Spleen (tissue), 11 donors: ENCODE data around the gene TTC21A. TPM values are rescaled to one million over a fixed set of nuclear protein-coding genes. Genes with fewer than 3 reads are reported as not detected.
A peak's percentile ranks its signal among the peaks of the same experiment; 100 is the strongest.

Experiments used
- DNase-seq: peaks from one replicate; pipeline ENCODE4 v3.0.0-alpha.2; 2020
- H3K27ac ChIP-seq, 8 donors: fragments of 200-600 bp; sonication (generic) in 7 of 8; 1 replicate in 4 of 8; 2 replicates in 4 of 8; pipeline versions ENCODE4 v1.5.0 to v1.8.0; 2016 to 2021; ENCODE audit warnings: inconsistent platforms in 4 of 8, mild to moderate bottlenecking in 4 of 8, moderate library complexity in 1 of 8
- H3K27me3 ChIP-seq, 7 donors: fragments of 200-600 bp; sonication (generic) in 6 of 7; replicated peaks in 1 of 7; 1 replicate in 4 of 7; 2 replicates in 3 of 7; pipeline versions ENCODE4 v1.5.0 to v1.8.0; 2016 to 2021; ENCODE audit warnings: inconsistent platforms in 3 of 7, mild to moderate bottlenecking in 1 of 7
- H3K36me3 ChIP-seq, 6 donors: fragments of 200-600 bp; sonication (generic) in 5 of 6; 1 replicate in 4 of 6; 2 replicates in 2 of 6; pipeline versions ENCODE4 v1.5.0 to v1.8.0; 2016 to 2021; ENCODE audit warnings: inconsistent platforms in 2 of 6
- H3K4me1 ChIP-seq, 6 donors: fragments of 200-600 bp; sonication (generic) in 5 of 6; 1 replicate in 3 of 6; 2 replicates in 3 of 6; pipeline versions ENCODE4 v1.5.0 to v1.8.0; 2016 to 2021; ENCODE audit warnings: inconsistent platforms in 3 of 6
- H3K4me3 ChIP-seq, 8 donors: fragments of 200-600 bp; sonication (generic) in 7 of 8; 1 replicate in 4 of 8; 2 replicates in 4 of 8; pipeline versions ENCODE4 v1.5.0 to v1.8.0; 2016 to 2021; ENCODE audit warnings: inconsistent platforms in 4 of 8, mild to moderate bottlenecking in 4 of 8, moderate library complexity in 2 of 8
- H3K9me3 ChIP-seq, 8 donors: fragments of 200-600 bp; sonication (generic) in 7 of 8; 1 replicate in 4 of 8; 2 replicates in 4 of 8; pipeline versions ENCODE4 v1.5.0 to v1.8.0; 2016 to 2021; ENCODE audit warnings: inconsistent platforms in 4 of 8
- CTCF ChIP-seq, 11 experiments: fragments of 200-600 bp in 7 of 11; fragments of 450-650 bp in 4 of 11; sonication (generic) in 4 of 11; IDR thresholded peaks in 8 of 11; conservative IDR thresholded peaks in 3 of 11; 1 replicate in 7 of 11; 2 replicates in 4 of 11; pipeline versions ENCODE4 v1.4.0 to v1.8.0; 2016 to 2021; ENCODE audit warnings: antibody characterized with exemption in 11 of 11, inconsistent platforms in 4 of 11, mild to moderate bottlenecking in 1 of 11
- POLR2A ChIP-seq, 3 donors: fragments of 450-650 bp; IDR thresholded peaks; one replicate each; pipeline ENCODE4 v1.5.1; 2017; ENCODE audit warnings: antibody characterized with exemption in 3 of 3, mild to moderate bottlenecking in 1 of 3
- POLR2AphosphoS5 ChIP-seq, 3 donors: sonication (generic); formaldehyde crosslinking; IDR thresholded peaks; one replicate each; pipeline ENCODE4 v1.5.1; 2017; ENCODE audit warnings: antibody characterized with exemption in 3 of 3
- WGBS, 5 donors: extraction: QIAGEN DNeasy Blood & Tissue Kit in 3 of 5; methylation state at CpG; one replicate each; pipeline versions ENCODE4 v1.1.5 to v1.1.7; 2013 to 2018; 5-methylcytosine and 5-hydroxymethylcytosine counted together
- intact Hi-C: fragments of 100-400 bp; cut with DNase I; formaldehyde crosslinking; loops from one replicate; pipeline ENCODE4 v1.15.0; 2023; ENCODE audit warnings: low total_unique reads
- polyA plus RNA-seq, 3 donors: library from polyadenylated mRNA; stranded (reverse); fragments of 200-250 nt; gene quantifications; one replicate each; pipeline ENCODE4 v1.2.1, GENCODE V29; 2013
- total RNA-seq, 7 donors: library from RNA; depleted of rRNA in 3 of 7; stranded (reverse); fragments of >200 nt in 3 of 7; fragmentation: NEBNext Ultra II Directional in 4 of 7; extraction: Animal tissue kit (Norgen Biotek cat#: 25700) in 4 of 7; gene quantifications; one replicate each; pipeline versions ENCODE4 v1.1.0 to v1.2.1, GENCODE V29; 2016 to 2021
- donor health status: healthy with polysubstance abuse.
- donor health status: DM: no; HTN: no; CAD: no; lungs with moderate emphysema.
- donor health status: DM: no; HTN: no; CAD: no.
- donor health status: Bipolar disorder and iron deficiency.
- donor health status: healthy.
- donor health status: DM: no; HTN: no; CAD: no.
- donor health status: DM: yes; HTN: yes; CAD: no.

Gene TTC21A
- total and polyA plus RNA-seq, 10 donors, result 11.6 to 34.3 (median 16.0) TPM

DNA sequence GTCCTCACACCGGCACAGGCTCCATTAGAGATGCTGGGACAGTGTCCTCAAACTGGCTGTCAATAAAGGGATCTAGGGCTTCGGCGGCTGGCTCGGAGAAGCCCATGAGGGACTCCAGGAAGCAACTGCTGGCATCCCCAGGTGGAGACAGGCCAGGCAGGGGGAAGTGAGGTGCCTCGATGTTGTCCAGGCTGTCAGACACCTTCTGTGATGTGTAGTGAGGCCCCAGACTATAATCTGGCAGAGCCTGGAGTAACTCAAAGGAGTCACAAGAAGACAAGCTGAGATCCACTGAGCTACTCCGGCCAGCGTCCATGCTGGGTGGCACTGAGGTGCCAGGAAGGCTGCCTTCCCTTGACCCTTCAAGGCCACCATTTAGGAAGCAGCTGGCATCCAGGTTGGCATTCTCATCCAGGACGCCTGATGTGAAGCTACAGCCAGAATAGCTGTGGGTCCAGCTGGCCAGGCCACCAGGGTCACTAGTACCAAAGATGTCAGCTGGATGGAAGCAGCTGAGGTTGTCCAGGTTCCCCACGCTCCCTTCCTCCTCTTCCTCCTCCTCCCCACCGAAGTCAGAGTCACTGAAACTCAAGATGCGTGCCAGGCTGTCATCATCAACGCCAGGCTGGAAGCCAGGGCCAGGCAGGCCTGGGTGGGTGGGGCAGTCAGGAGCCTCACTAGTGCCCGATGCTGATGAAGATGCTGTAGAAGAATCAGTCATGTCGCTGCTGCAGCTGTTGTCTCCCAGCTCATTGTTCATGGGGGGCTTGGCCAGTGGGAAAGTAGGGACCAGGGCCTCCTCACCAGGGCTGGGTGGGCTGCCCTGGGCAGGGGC lies 35.8 kb downstream of the TTC21A start:
- H3K36me3 ChIP-seq, result peaks cover 5 to 82% (median 43%) of the 10 kb centered on the region in 6 donors
- H3K4me1 ChIP-seq, result peaks cover 50 to 88% (median 76%) of the 10 kb centered on the region in 6 donors
- no peak overlapping the region for H3K4me3 ChIP-seq
- H3K27me3 ChIP-seq, result no peaks in the 10 kb centered on the region
- TF ChIP-seq POLR2A (IDR thresholded peaks at IDR 0.05) (no peak), POLR2AphosphoS5 (IDR thresholded peaks at IDR 0.05) (peak; percentile 49 to 77 (median 66))
- H3K9me3 ChIP-seq, result no peaks in the 10 kb centered on the region
- no peak for DNase-seq
- peak overlapping the region in 6 of 8 donors; percentile 62 to 81 (median 74) for H3K27ac ChIP-seq
- intact Hi-C loops, result no loop called here
- 69 to 85% (median 73%) methylated on average over 11 to 14 of the region's 14 CpGs for WGBS, 5 donors

- Histone ChIP-seq H3K4me3 (no peak overlapping the region), H3K4me1 (peaks cover 60 to 93% (median 86%) of the 10 kb centered on the region in 6 donors), H3K27ac (peak overlapping the region in 1 of 8 donors; percentile 81), H3K27me3 (no peaks in the 10 kb centered on the region), H3K36me3 (peaks cover 5 to 75% (median 43%) of the 10 kb centered on the region in 6 donors), H3K9me3 (no peaks in the 10 kb centered on the region)
- WGBS, 5 donors, result 87 to 94% (median 89%) methylated on average over 8 to 20 of the region's 20 CpGs
- no peak for DNase-seq
- peak in 2 of 3 donors; percentile 4 to 67 for TF ChIP-seq POLR2AphosphoS5 (IDR thresholded peaks at IDR 0.05)
- TF ChIP-seq POLR2A (IDR thresholded peaks at IDR 0.05), result no peak
- TF ChIP-seq CTCF (IDR thresholded peaks at IDR 0.05 in 8 of 11, conservative IDR thresholded peaks at IDR 0.05 in 3 of 11), result no peak
- intact Hi-C loops, result no loop called here
Measured at GRCh38 chr3:39144095-39144747, 36.7 kb downstream of the TTC21A start.

DNA sequence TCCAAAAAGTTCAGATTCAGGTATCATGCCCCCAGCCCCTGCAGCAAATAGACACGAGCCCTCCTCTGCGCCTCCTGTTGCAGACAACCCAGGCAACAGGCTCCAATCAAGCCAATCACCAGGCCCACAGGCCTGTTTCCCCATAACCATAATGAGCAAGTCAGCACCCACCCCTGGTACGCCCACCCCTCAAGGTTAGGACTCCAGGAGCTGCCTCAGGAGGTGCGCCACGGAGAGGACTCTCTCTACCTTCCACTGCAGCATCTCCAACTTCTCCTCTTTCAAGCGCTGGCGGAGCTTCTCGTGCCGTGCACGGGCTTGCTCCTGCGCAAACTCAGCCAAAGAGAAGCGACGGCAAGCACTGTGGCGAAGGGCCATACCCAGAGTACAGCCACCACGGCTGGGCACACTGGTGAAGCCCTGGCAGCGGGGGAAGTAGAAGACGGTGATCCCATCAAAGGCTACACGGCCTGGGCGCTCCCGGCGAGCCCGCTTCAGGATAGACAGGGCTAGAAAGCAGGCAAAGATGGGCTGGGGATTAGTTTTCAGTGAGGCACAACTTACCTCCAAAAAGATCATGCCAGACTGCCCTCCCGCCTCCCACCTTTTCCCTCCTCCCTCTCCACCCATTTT lies 37.4 kb downstream of the TTC21A start:
- H3K4me3 ChIP-seq, result no peak overlapping the region
- H3K4me1 ChIP-seq, result peaks cover 66 to 99% (median 92%) of the 10 kb centered on the region in 6 donors
- H3K9me3 ChIP-seq, result no peaks in the 10 kb centered on the region
- peak; percentile 75 for DNase-seq
- WGBS, 5 donors, result 95 to 97% (median 97%) methylated on average over 23 of the region's 23 CpGs
- no peak overlapping the region for H3K27ac ChIP-seq
- intact Hi-C loops, result no loop called here
- peak in 2 of 3 donors; percentile 17 to 71 for TF ChIP-seq POLR2AphosphoS5 (IDR thresholded peaks at IDR 0.05)
- TF ChIP-seq POLR2A (IDR thresholded peaks at IDR 0.05), result no peak
- peaks cover 5 to 68% (median 43%) of the 10 kb centered on the region in 6 donors for H3K36me3 ChIP-seq
- H3K27me3 ChIP-seq, result no peaks in the 10 kb centered on the region

GRCh38 chr3:39146083-39146501 lies 38.6 kb downstream of the TTC21A start:
- Histone ChIP-seq H3K27me3 (no peaks in the 10 kb centered on the region), H3K27ac (peak overlapping the region in 7 of 8 donors; percentile 30 to 100 (median 99)), H3K36me3 (peaks cover 5 to 56% (median 43%) of the 10 kb centered on the region in 6 donors), H3K4me1 (peaks cover 73 to 100% (median 97%) of the 10 kb centered on the region in 6 donors), H3K9me3 (no peaks in the 10 kb centered on the region), H3K4me3 (no peak overlapping the region)
- no peak for TF ChIP-seq POLR2A (IDR thresholded peaks at IDR 0.05)
- TF ChIP-seq CTCF (IDR thresholded peaks at IDR 0.05 in 8 of 11, conservative IDR thresholded peaks at IDR 0.05 in 3 of 11), result peak in 8 of 11 experiments; percentile 3 to 64 (median 41)
- peak in 2 of 3 donors; percentile 41 to 46 for TF ChIP-seq POLR2AphosphoS5 (IDR thresholded peaks at IDR 0.05)
- no peak for DNase-seq
- 42 to 65% (median 56%) methylated on average over 11 of the region's 11 CpGs for WGBS, 5 donors
- intact Hi-C loops, result no loop called here
